DMS153 treated with DMSO at 0.1 percent for 48 hours (cell line): Measurements from ENCODE around the gene HOXA13.

Experiments
- DNase-seq: peaks from one replicate; lab custom pipeline; 2025; ENCODE audit not compliant: unreplicated experiment; lab: John Stamatoyannopoulos, UW

The HOXA13 gene

GRCh38 chr7:27199849-27200760 lies at the start of gene HOXA13:
TSS of gene HOXA13 (minus strand) at chr7:27200091. CDS start at chr7:27200077, 14 bp downstream.
- DNase-seq, result peak; percentile 76

DNA sequence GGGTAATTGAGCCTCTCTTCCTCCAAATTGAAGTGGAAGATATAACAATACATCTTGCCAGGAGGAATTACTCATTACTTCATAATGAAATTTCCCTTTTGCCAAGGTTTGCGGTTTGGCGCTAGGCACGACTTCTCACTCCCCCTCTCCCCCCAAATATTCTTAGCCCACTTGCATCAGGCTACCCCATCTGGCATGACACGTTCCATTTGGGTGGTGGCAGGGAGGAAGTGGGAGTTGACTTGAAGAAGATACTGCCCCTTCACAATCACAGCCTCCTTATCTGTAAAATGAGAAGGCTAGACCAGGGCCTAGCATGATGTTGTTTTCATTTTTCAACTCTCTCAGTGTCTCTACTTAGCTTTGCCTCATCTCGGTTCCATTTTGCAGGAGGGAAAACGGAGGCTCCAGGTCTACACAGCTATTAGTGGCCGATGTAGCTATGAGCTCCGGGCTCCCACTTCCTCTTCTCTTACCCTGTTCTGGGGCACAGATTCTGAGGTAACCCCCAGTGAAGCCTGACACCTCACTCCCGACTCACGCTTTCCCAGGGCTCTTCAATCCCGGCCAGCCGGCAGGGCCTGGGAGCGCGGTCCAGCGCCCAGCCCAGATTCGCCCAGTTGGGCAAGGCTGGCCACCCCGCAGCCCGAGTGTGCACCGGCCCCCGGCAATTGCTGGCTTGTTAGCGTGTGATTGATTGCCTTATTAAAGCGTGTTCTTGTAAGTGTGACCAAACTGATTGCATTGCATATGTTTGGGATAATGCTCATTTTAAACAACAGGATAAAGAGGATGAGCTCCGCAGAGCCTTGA lies 49.2 kb upstream of the HOXA13 start:
- no peak for DNase-seq

DNA sequence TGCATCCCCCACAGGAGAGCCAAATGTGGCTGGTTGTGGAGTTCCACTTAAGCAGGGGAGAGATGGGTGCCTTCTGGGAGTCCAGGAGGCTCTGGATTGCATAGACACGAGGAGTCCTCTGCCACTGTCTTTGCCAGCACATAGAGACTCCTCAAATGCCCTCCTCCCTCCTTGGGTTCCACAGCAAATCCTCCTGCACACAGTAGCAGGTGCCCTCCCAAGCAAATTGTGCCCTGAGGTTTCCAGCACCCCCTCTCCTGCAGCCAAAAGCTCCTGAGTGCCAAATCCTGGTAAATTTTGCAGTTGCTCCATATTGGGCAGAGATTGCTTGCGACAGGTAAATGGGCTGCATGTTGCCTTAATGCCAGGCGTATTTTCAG lies 48.5 kb upstream of the HOXA13 start:
- no peak for DNase-seq

GRCh38 chr7:27247452-27248426 lies 47.8 kb upstream of the HOXA13 start:
- DNase-seq, result no peak

DNA sequence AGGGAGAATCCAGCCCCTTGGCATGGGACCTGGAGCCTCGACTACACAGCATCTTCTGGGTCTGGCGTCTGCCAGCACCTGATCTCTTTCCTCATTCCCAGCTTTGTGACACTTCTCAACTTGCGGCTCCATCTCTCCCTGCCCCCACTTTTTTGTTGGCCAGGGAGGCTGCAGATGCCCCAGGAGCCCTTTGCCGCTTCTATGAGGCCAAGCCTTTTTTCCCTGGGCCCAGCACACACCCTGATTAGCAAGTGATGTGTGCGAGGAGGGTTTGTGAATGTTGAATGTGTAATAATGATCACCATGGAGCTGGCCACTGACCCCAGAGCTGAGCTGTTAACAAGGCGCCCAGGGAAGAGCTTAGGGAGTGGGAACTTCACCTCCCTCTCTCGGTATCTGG lies 47.1 kb upstream of the HOXA13 start:
- DNase-seq, result no peak

- DNase-seq, result no peak
Observed at GRCh38 chr7:27245798-27246691, 46.2 kb upstream of the HOXA13 start.

GRCh38 chr7:27245124-27245797 lies 45.4 kb upstream of the HOXA13 start:
- DNase-seq, result no peak

DNA sequence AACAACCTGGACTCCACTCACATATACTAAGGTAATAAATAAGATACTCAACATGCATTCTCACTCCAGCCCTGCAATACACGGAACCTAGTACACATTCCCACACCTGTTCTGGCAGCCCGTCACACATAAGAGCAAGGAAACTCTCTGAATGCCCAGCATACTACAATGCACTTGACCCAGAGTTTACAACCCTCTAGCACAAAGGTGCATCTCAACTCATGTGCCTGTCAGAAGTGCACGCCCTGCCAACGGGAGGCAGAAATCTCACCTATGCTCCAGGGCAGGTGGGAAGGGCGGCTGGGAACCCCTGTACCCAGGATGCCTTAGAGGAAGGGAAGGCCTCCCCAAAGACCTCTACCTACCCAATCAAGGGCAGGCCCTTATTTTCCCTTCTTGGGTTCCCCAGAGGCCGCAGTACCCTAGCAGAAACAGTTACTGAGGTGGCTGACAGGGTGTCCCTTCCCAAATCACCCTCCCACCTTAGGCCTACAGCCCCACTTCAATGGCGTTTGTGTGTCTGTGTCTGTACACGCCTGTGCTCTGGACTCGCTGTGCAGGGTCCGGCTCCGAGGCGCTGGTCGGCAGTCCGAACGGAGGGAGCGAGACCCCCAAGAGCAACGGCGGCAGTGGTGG lies 44.7 kb upstream of the HOXA13 start:
- no peak for DNase-seq

- DNase-seq, result no peak
Observed at GRCh38 chr7:27243340-27244163, 43.7 kb upstream of the HOXA13 start.

GRCh38 chr7:27242555-27243339 lies 42.9 kb upstream of the HOXA13 start, which contains the start of gene EVX1:
TSS of gene EVX1 (plus strand) at chr7:27242802. CDS start at chr7:27243031, 229 bp downstream.
- DNase-seq, result peak; percentile 32

DNA sequence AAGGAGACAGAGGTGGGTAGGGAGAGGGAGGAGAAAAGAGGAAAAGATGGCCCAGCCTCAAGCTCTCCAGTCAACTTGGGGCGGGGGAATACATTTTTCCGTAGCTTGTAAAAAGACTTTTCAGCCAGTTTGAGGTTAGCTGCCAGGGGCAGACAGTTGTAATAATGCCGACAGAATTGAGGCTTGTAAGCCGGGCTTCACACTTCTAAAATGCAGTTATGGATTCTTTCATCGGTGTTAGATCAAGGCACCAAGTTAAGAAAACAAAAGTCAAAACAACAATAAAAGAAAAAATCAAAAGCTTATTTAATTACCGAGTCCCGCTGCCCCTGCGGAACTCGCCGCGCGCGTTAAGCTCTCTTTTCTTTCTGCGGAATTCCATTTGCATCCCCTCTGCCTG lies 42.3 kb upstream of the HOXA13 start:
- no peak for DNase-seq

- DNase-seq, result no peak
Observed at GRCh38 chr7:27241189-27242056, 41.5 kb upstream of the HOXA13 start.

DNA sequence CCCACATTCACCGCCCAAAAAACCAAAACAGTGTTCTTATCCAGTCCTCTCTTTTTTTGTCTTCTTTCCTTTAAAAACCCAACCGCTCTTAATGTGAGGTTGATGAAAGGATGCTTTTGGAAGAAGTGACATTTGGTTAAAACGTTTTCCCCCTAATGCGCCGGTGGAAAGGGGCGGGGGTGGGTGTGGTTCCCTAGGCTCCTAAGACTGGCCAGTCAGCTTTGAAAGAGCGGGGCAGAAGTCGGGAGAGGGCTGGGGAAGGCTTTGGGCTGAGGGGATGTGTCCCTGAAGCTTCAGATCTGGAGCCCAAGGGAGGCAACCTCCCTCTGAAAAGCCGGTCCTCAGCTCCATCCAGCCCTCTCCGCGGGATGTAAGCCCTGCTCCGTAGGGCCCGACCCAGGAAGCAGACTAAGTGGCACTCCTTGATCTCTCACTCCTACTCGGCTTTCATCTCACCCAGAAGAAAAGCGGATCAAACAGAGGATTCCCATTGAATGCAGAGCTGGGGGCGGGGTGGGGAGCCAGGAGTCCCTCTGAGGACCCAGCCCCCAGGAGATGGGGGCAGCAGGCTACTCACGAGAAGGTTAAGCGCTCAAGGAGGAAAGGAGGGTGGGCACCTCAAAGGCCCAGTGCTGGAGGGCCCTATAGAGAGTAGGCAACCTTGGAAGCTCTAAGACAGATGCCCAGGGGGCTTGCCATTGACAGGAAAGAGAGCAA lies 40.3 kb upstream of the HOXA13 start:
- no peak for DNase-seq

DNA sequence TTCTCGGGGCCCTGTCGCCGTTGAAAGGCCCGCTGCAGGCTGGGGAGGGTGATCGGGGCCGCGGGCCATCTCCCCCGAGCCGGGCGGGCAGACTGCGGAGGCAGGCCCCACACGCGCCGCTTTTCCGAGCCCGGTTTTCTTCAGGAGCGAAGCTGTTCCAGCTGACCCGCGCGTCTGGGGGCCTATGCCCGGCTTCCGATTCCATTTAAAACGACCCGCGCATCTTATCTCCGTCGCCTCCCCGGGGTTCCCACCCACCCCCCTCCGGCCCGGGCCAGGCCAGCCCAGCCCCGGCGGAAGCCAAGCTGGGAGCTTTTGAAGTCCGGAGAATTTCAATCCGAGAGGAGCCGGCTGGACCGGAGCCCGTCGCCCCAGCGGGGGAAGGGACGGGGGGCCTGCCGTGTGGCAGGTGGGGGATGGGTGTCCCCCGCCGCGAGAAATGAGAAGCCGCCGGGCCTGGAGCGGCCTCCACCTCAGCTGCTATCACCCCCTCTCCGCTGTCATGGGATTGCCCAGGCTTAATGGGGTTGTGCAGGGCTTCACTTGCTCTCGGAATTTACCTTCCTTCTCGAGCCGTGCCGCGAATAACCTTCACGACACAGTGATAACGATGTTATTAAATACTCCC lies 39.6 kb upstream of the HOXA13 start:
- DNase-seq, result no peak

GRCh38 chr7:27238979-27239386 lies 39.1 kb upstream of the HOXA13 start:
- no peak for DNase-seq
